C4-2B (cell line): Measurements from ENCODE around the gene SENP7.
"Not testable (repeated sequence)": the region's sequence is repeated elsewhere in the genome, so short reads cannot be mapped to it uniquely, and the experiment has no call there.

ENCODE experiments used
- H3K27ac ChIP-seq: fragments of 450-650 bp; 2 replicates; pipeline ENCODE4 v1.5.1; 2017
- CTCF ChIP-seq: fragments of 450-650 bp; conservative IDR thresholded peaks from 2 replicates; pipeline ENCODE4 v1.5.1; 2017; ENCODE audit warnings: mild to moderate bottlenecking
- ZFX ChIP-seq: fragments of 450-650 bp; IDR thresholded peaks from 2 replicates; pipeline ENCODE4 v1.6.1; 2017

SENP7 gene, protein sequence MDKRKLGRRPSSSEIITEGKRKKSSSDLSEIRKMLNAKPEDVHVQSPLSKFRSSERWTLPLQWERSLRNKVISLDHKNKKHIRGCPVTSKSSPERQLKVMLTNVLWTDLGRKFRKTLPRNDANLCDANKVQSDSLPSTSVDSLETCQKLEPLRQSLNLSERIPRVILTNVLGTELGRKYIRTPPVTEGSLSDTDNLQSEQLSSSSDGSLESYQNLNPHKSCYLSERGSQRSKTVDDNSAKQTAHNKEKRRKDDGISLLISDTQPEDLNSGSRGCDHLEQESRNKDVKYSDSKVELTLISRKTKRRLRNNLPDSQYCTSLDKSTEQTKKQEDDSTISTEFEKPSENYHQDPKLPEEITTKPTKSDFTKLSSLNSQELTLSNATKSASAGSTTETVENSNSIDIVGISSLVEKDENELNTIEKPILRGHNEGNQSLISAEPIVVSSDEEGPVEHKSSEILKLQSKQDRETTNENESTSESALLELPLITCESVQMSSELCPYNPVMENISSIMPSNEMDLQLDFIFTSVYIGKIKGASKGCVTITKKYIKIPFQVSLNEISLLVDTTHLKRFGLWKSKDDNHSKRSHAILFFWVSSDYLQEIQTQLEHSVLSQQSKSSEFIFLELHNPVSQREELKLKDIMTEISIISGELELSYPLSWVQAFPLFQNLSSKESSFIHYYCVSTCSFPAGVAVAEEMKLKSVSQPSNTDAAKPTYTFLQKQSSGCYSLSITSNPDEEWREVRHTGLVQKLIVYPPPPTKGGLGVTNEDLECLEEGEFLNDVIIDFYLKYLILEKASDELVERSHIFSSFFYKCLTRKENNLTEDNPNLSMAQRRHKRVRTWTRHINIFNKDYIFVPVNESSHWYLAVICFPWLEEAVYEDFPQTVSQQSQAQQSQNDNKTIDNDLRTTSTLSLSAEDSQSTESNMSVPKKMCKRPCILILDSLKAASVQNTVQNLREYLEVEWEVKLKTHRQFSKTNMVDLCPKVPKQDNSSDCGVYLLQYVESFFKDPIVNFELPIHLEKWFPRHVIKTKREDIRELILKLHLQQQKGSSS

DNA sequence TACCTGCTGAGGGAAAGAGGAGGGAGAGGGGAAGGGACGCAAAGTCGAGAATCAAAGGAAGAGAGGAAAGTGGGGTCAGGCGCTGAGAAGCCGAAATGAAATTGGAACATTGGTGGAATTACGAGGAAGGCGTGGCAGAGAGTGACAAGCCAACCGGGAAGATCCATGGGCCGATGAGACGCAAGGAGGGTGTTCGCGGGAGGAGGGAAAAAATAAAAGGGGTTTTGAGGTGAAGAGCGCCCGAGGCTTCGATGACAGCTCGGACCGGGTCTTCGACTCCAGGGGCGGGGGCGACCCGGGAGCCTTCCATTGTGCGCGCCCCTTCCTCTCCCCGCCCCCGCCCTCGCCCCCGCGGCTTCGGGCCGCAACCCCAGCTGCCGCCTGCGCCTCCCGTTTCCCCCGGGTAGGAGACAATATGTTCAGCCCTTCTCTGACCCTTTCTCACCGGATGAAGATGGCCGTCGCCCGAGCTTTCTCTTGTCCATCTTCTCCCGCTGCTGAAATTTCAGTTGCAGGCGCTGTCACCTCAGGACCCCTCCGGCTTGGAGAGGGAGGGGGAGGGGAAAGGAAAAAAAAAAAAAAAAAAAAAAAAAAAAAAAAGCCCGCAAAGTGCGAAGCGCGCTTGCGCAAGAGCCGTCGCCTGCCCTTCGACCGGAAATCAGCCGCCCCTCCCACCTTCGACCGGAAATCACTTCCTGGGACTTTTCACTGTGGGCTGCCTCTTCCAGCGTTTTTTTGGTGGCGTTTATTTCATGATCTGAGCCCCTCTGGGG is at the start of gene SENP7:
SENP7 (minus strand) TSS at position 567 of the 773 bp plus-strand sequence; CDS start at position 485, 82 bp downstream.
- peak within 1 kb of the TSS; percentile 81 for H3K27ac ChIP-seq
- TF ChIP-seq ZFX (peak; percentile 22; the same call in 1 of the 2 replicates), CTCF (no peak)

GRCh38 chr3:101561630-101562328 is 48.8 kb upstream of the SENP7 start, which contains the start of gene TRMT10C:
TSS of gene TRMT10C (plus strand) at chr3:101561868. CDS start at chr3:101564782, 2,914 bp downstream.
- H3K27ac ChIP-seq, result peak within 1 kb of the TSS; percentile 76
- TF ChIP-seq ZFX (peak; percentile 26; the same call in 1 of the 2 replicates), CTCF (no peak)

GRCh38 chr3:101556064-101556463 is 43.1 kb upstream of the SENP7 start:
- no peak overlapping the region for H3K27ac ChIP-seq
- no peak for TF ChIP-seq CTCF
- TF ChIP-seq ZFX, result no peak

DNA sequence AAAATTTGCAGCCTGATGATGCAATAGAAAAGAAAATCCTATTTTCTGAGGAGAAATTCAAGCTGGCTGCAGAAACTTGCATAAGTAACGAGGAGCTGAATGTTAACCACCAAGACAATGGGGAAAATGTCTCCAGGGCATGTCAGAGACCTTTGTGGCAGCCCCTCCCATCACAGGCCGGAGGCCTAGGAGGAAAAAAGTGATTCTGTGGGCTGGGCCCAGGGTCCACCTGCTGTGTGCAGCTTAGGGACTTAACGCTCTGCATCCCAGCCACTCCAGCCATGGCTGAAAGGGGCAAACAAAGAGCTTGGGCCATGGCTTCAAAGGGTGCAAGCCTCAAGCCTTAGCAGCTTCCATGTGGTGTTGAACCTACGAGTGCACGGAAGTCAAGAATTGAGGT is 40.4 kb upstream of the SENP7 start:
- H3K27ac ChIP-seq, result not testable (repeated sequence)

- H3K27ac ChIP-seq, result not testable (repeated sequence)
Measured at GRCh38 chr3:101551359-101552081, 38.5 kb upstream of the SENP7 start.

GRCh38 chr3:101549473-101549872 is 36.5 kb upstream of the SENP7 start:
- TF ChIP-seq ZFX, result no peak
- no peak for TF ChIP-seq CTCF
- H3K27ac ChIP-seq, result no peak overlapping the region

GRCh38 chr3:101548527-101549105 is 35.6 kb upstream of the SENP7 start:
- TF ChIP-seq ZFX (no peak), CTCF (no peak)
- H3K27ac ChIP-seq, result no peak overlapping the region
